OCI-LY7 (cell line): ENCODE measurements around the gene CABLES1.

ENCODE experiments used
- CTCF ChIP-seq: fragments of 200-600 bp; sonication (generic); conservative IDR thresholded peaks from 2 replicates; pipeline ENCODE4 v1.5.1; 2014; ENCODE audit warnings: mild to moderate bottlenecking, antibody characterized with exemption, low read length, moderate library complexity, mixed read lengths
- EZH2phosphoT487 ChIP-seq: fragments of 200-600 bp; sonication (generic); IDR thresholded peaks from 2 replicates; pipeline ENCODE4 v1.6.1; 2018; ENCODE audit warnings: low read depth, borderline replicate concordance, mild to moderate bottlenecking, mixed run types, antibody characterized with exemption, low read length, moderate library complexity, mixed read lengths

- TF ChIP-seq CTCF: no peak
- TF ChIP-seq EZH2phosphoT487: no peak
These were observed 27.6 kb upstream of the CABLES1 start for GRCh38 chr18:23107718-23108117.
